GM23338 (cell line): ENCODE data around the gene MCMBP. TPM values are rescaled to one million over a fixed set of nuclear protein-coding genes. Genes with fewer than 3 reads are reported as not detected.

Experiments
- ATAC-seq: fragments of 200-7000 bp; cut with Tn5 transposase; 3 replicates; pipeline ENCODE4 v1.9.1; 2020
- DNase-seq: peaks from one replicate; pipeline ENCODE4 v3.0.0-alpha.2; 2015; ENCODE audit warnings: low spot score
- H2AFZ ChIP-seq: fragments of 200-600 bp; sonication (generic); 2 replicates; pipeline ENCODE4 v1.8.0; 2016; ENCODE audit warnings: antibody characterized with exemption, mild to moderate bottlenecking, moderate library complexity
- H3F3A ChIP-seq: fragments of 200-600 bp; sonication (generic); replicated peaks from 2 replicates; pipeline ENCODE4 v1.8.0; 2017; ENCODE audit warnings: antibody characterized with exemption, mixed run types, low read depth
- H3K27ac ChIP-seq: fragments of 200-600 bp; sonication (generic); 2 replicates; pipeline ENCODE4 v1.6.1; 2016; ENCODE audit warnings: low read depth
- H3K27me3 ChIP-seq: fragments of 200-600 bp; sonication (generic); 2 replicates; pipeline ENCODE4 v1.8.0; 2016; ENCODE audit warnings: mild to moderate bottlenecking, mixed run types, moderate library complexity; ENCODE audit not compliant: insufficient read depth
- H3K36me3 ChIP-seq: fragments of 200-600 bp; sonication (generic); 2 replicates; pipeline ENCODE4 v1.8.0; 2016; ENCODE audit warnings: mild to moderate bottlenecking; ENCODE audit not compliant: insufficient read depth
- H3K4me1 ChIP-seq: fragments of 200-600 bp; sonication (generic); 2 replicates; pipeline ENCODE4 v1.8.0; 2016; ENCODE audit warnings: mild to moderate bottlenecking, moderate library complexity; ENCODE audit not compliant: insufficient read depth
- H3K4me2 ChIP-seq: fragments of 200-600 bp; sonication (generic); 2 replicates; pipeline ENCODE4 v1.7.1; 2017; ENCODE audit warnings: mixed run types
- H3K4me3 ChIP-seq: fragments of 200-600 bp; sonication (generic); 2 replicates; pipeline ENCODE4 v1.6.1; 2016; ENCODE audit warnings: mixed run types
- H3K79me2 ChIP-seq: fragments of 200-600 bp; sonication (generic); replicated peaks from 2 replicates; pipeline ENCODE4 v1.8.0; 2017; ENCODE audit warnings: mild to moderate bottlenecking; ENCODE audit not compliant: insufficient read depth
- H3K9me2 ChIP-seq: fragments of 200-600 bp; sonication (generic); 2 replicates; pipeline ENCODE4 v1.8.0; 2017; ENCODE audit not compliant: insufficient read depth
- H4K20me1 ChIP-seq: fragments of 200-600 bp; sonication (generic); replicated peaks from 2 replicates; pipeline ENCODE4 v1.8.0; 2017; ENCODE audit warnings: mild to moderate bottlenecking; ENCODE audit not compliant: insufficient read depth
- H3K27ac Mint-ChIP-seq: 2 replicates; pipeline ENCODE4 v1.8.0; 2020; ENCODE audit warnings: inconsistent platforms, mild to moderate bottlenecking, moderate library complexity, mixed read lengths
- H3K27me3 Mint-ChIP-seq: 3 replicates; pipeline ENCODE4 v1.8.0; 2022; ENCODE audit warnings: low read depth, mild to moderate bottlenecking, moderate library complexity, mixed read lengths, inconsistent platforms; ENCODE audit not compliant: insufficient read depth, poor library complexity
- H3K36me3 Mint-ChIP-seq: 3 replicates; pipeline ENCODE4 v1.8.0; 2021; ENCODE audit warnings: low read depth, mild to moderate bottlenecking, inconsistent platforms, moderate library complexity, mixed read lengths
- H3K4me1 Mint-ChIP-seq: 3 replicates; pipeline ENCODE4 v1.8.0; 2020; ENCODE audit warnings: mild to moderate bottlenecking, inconsistent platforms, mixed read lengths
- H3K4me3 Mint-ChIP-seq: 3 replicates; pipeline ENCODE4 v1.8.0; 2021; ENCODE audit warnings: moderate library complexity, mild to moderate bottlenecking, inconsistent platforms, mixed read lengths
- H3K9me3 Mint-ChIP-seq: 3 replicates; pipeline ENCODE4 v1.8.0; 2020; ENCODE audit warnings: moderate library complexity, mild to moderate bottlenecking, inconsistent platforms, mixed read lengths
- CTCF ChIP-seq, 2 experiments: fragments of 200-600 bp in 1 of 2; sonication (generic) in 1 of 2; conservative IDR thresholded peaks; 2 replicates each; pipeline versions ENCODE4 v1.5.1 to v1.6.1; 2016 to 2017; ENCODE audit warnings: antibody characterized with exemption in 2 of 2, low read depth in 2 of 2, mild to moderate bottlenecking in 2 of 2, moderate library complexity in 1 of 2
- ETS1 ChIP-seq: IDR thresholded peaks from 2 replicates; pipeline ENCODE4 v1.6.1; 2016; ENCODE audit warnings: antibody characterized with exemption
- EZH2phosphoT487 ChIP-seq: fragments of 200-600 bp; sonication (generic); IDR thresholded peaks from one replicate; pipeline ENCODE4 v1.8.1; 2018; ENCODE audit warnings: antibody characterized with exemption; ENCODE audit not compliant: unreplicated experiment
- JUNB ChIP-seq: IDR thresholded peaks from one replicate; pipeline ENCODE4 v1.6.1; 2016; ENCODE audit warnings: antibody characterized with exemption; ENCODE audit not compliant: unreplicated experiment
- POLR2AphosphoS5 ChIP-seq: IDR thresholded peaks from 2 replicates; pipeline ENCODE4 v1.6.1; 2016; ENCODE audit warnings: antibody characterized with exemption, low read depth
- REST ChIP-seq: IDR thresholded peaks from one replicate; pipeline ENCODE4 v1.6.1; 2018; ENCODE audit warnings: antibody characterized with exemption; ENCODE audit not compliant: unreplicated experiment
- STAT1 ChIP-seq: IDR thresholded peaks from one replicate; pipeline ENCODE4 v1.6.1; 2016; ENCODE audit warnings: antibody characterized with exemption; ENCODE audit not compliant: unreplicated experiment
- ZNF114 ChIP-seq: fragments of 250-450 bp; sonication (Bioruptor Pico); IDR thresholded peaks from 2 replicates; pipeline ENCODE4 v1.5.0; 2020; ENCODE audit warnings: mild to moderate bottlenecking, moderate library complexity
- ZNF331 ChIP-seq: fragments of 250-450 bp; sonication (Bioruptor Pico); IDR thresholded peaks from 2 replicates; pipeline ENCODE4 v1.5.0; 2020; ENCODE audit warnings: low read depth, mild to moderate bottlenecking, moderate library complexity
- ZNF462 ChIP-seq: fragments of 250-450 bp; sonication (Bioruptor Pico); IDR thresholded peaks from 2 replicates; pipeline ENCODE4 v1.5.0; 2020; ENCODE audit warnings: mild to moderate bottlenecking, moderate library complexity
- polyA plus RNA-seq: library from polyadenylated mRNA; unstranded; fragments of >200 nt; fragmentation: Nextera tagmentation; extraction: Ambion mirVana; gene quantifications from 2 replicates; pipeline ENCODE4 v1.2.1, GENCODE V29; 2016
- total RNA-seq: library from RNA; depleted of rRNA; stranded (reverse); fragments of >200 nt; shearing (Covaris generic); gene quantifications from 2 replicates; pipeline ENCODE4 v1.2.3, GENCODE V29; 2014

Gene MCMBP
- total and polyA plus RNA-seq, 2 experiments from 2014 or later: 30.9 to 76.6 TPM

- Histone ChIP-seq H3K9me2 (no peaks in the 10 kb centered on the region), H4K20me1 (no peaks in the 10 kb centered on the region), H3K4me1 (peaks cover 8% of the 10 kb centered on the region), H3F3A (no peaks in the 10 kb centered on the region), H3K4me2 (peak overlapping the region; percentile 74), H3K27ac (no peak overlapping the region), H3K27me3 (no peaks in the 10 kb centered on the region), H2AFZ (no peak overlapping the region), H3K4me3 (peak overlapping the region; percentile 60), H3K79me2 (peaks cover 28% of the 10 kb centered on the region), H3K36me3 (peaks cover 33% of the 10 kb centered on the region; the same call in 1 of the 2 replicates)
- H3K4me3 Mint-ChIP-seq: peak overlapping the region; percentile 79
- no peak for ATAC-seq
- no peak for TF ChIP-seq ZNF462 (CRISPR knock-in tag)
- no peak for TF ChIP-seq JUNB
- TF ChIP-seq ZNF331 (CRISPR knock-in tag): no peak
- no peak for TF ChIP-seq ETS1
- TF ChIP-seq STAT1: no peak
- TF ChIP-seq CTCF (conservative IDR thresholded peaks at IDR 0.05; ENCODE audit: low read depth in 2 of 2): no peak
- TF ChIP-seq ZNF114: no peak
- TF ChIP-seq REST: no peak
- TF ChIP-seq EZH2phosphoT487: no peak
- TF ChIP-seq POLR2AphosphoS5: no peak
- peaks cover 26% of the 10 kb centered on the region; the same call in 2 of the 3 replicates for H3K4me1 Mint-ChIP-seq
- H3K36me3 Mint-ChIP-seq: peaks cover 40% of the 10 kb centered on the region
- no peak overlapping the region for H3K27ac Mint-ChIP-seq
- H3K27me3 Mint-ChIP-seq: peaks cover 6% of the 10 kb centered on the region
- no peak for DNase-seq
- no peaks in the 10 kb centered on the region; the same call in 2 of the 3 replicates for H3K9me3 Mint-ChIP-seq
These were observed 51.5 kb downstream of the MCMBP start for GRCh38 chr10:119821182-119821581.
